ENCODE results near the gene PTDSS2. TPM values are rescaled to one million over a fixed set of nuclear protein-coding genes. Genes with fewer than 3 reads are reported as not detected.

Gene PTDSS2
- total and polyA plus RNA-seq, 9 of the 15 experiments (the other 6 are each of a cell fraction or from before 2014, with no cell fraction given) = 0.45 to 53.9 (median 17.2) TPM

DNA sequence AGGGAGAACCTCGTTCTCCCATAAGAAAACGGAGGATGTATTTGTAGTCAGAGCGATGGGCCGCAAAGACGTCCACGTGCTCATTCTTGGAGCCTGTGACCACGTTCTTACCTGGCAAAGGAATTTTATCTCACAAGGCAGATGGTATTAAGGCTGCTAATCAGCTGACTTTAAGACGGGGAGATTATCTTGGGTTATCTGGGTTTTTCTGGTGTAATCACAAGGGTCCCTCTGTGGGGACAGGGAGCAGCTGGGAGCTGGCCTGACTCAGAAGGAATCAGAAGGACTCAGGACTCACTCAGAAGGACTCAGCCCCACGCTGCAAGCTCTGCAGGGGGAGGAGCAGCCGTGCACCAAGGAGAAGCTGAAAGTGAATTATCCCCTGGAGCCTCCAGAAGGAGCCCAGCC is 27.8 kb upstream of the PTDSS2 start (continued):
- peak; percentile 76 for TF ChIP-seq FOXM1 (IDR thresholded peaks at IDR 0.05; ENCODE audit: low read depth)
- TF ChIP-seq FOXM1 (CRISPR knock-in tag; IDR thresholded peaks at IDR 0.05; ENCODE audit: low read depth) = no peak
- TF ChIP-seq RFX1 (IDR thresholded peaks at IDR 0.05) = no peak
- peak; percentile 71 for TF ChIP-seq CTBP1 (IDR thresholded peaks at IDR 0.05; ENCODE audit: borderline replicate concordance)
- 0 out of 2 replicates have a peak, but pooled peaks have one; percentile 29 for TF ChIP-seq MTA3 (IDR thresholded peaks at IDR 0.05; ENCODE audit: borderline replicate concordance)
- no peak for TF ChIP-seq ZZZ3 (IDR thresholded peaks at IDR 0.05)
- TF ChIP-seq DACH1 (IDR thresholded peaks at IDR 0.05; ENCODE audit: partially characterized antibody) = peak; percentile 77
- TF ChIP-seq RCOR1 (IDR thresholded peaks at IDR 0.05; ENCODE audit: borderline replicate concordance in 1 of 2, low read depth in 2 of 2, low read length in 2 of 2) = peak in 1 of 2 experiments; percentile 55; a peak in 1 of 4 replicates
- TF ChIP-seq ZNF644 (tag; IDR thresholded peaks at IDR 0.05; ENCODE audit: low read depth) = 0 out of 2 replicates have a peak, but pooled peaks have one; percentile 30
- TF ChIP-seq EP400 (IDR thresholded peaks at IDR 0.05) = peak; percentile 50; the same call in 1 of the 2 replicates
- TF ChIP-seq TBL1XR1 (IDR thresholded peaks at IDR 0.05; ENCODE audit: low read length in 2 of 2) = peak in 1 of 2 experiments; percentile 8; a peak in 1 of 4 replicates
- TF ChIP-seq SMARCE1 (IDR thresholded peaks at IDR 0.05) = peak; percentile 78; the same call in 1 of the 2 replicates
- TF ChIP-seq NELFE (IDR thresholded peaks at IDR 0.05; ENCODE audit: insufficient read depth, insufficient read length) = no peak
- TF ChIP-seq ZNF174 (CRISPR knock-in tag; IDR thresholded peaks at IDR 0.05) = no peak
- 0 out of 2 replicates have a peak, but pooled peaks have one; percentile 23 for TF ChIP-seq RAD51 (IDR thresholded peaks at IDR 0.05; ENCODE audit: borderline replicate concordance, low read depth)
- TF ChIP-seq TEAD4 (IDR thresholded peaks at IDR 0.05; ENCODE audit: low read length) = peak; percentile 96
- TF ChIP-seq TEAD4 (CRISPR knock-in tag; IDR thresholded peaks at IDR 0.05; ENCODE audit: borderline replicate concordance) = no peak
- TF ChIP-seq ZNF133 (CRISPR knock-in tag; IDR thresholded peaks at IDR 0.05) = no peak
- peak; percentile 74 for TF ChIP-seq ZEB2 (IDR thresholded peaks at IDR 0.05)
- TF ChIP-seq ATF7 (IDR thresholded peaks at IDR 0.05) = peak; percentile 39; the same call in 1 of the 2 replicates
- no peak for TF ChIP-seq PHB (CRISPR knock-in tag; IDR thresholded peaks at IDR 0.05)
- TF ChIP-seq MNT (conservative IDR thresholded peaks at IDR 0.05) = peak in 1 of 2 experiments; percentile 73; a peak in 2 of 4 replicates
- peak; percentile 85 for TF ChIP-seq KLF16 (IDR thresholded peaks at IDR 0.05)
- TF ChIP-seq GATA2 (CRISPR knock-in tag; IDR thresholded peaks at IDR 0.05) = peak; percentile 37; the same call in 1 of the 2 replicates
- TF ChIP-seq NFIC (IDR thresholded peaks at IDR 0.05) = peak; percentile 66
- TF ChIP-seq POLR2AphosphoS5 (IDR thresholded peaks at IDR 0.05; ENCODE audit: control insufficient read depth, insufficient read depth, low read depth, low read length) = peak; percentile 72
